Measurements from ENCODE around the gene PRKAG2. TPM values are rescaled to one million over a fixed set of nuclear protein-coding genes. Genes with fewer than 3 reads are reported as not detected.

Gene PRKAG2
- total RNA-seq, 1 donor from 2014 or later = 17.9 TPM

DNA sequence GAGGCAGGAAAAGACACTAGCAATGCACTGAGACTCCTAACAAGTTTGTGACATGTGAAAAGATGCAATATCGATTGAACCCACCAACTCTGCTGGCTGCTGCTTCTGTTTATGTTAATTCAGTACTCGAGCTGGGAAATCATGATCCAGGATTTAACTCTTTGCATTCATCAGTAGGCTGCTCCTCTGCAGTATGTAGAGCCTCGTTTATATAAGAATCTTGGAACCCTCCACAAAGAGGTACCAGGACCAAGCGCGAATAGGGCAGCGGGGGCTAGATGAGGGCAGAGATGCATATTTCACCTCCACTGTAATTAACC is 7.8 kb downstream of the PRKAG2 start:
- H3K27me3 Mint-ChIP-seq = peaks cover 6% of the 10 kb centered on the region
- no peak for DNase-seq (ENCODE audit: extremely low spot score, unreplicated experiment)

DNA sequence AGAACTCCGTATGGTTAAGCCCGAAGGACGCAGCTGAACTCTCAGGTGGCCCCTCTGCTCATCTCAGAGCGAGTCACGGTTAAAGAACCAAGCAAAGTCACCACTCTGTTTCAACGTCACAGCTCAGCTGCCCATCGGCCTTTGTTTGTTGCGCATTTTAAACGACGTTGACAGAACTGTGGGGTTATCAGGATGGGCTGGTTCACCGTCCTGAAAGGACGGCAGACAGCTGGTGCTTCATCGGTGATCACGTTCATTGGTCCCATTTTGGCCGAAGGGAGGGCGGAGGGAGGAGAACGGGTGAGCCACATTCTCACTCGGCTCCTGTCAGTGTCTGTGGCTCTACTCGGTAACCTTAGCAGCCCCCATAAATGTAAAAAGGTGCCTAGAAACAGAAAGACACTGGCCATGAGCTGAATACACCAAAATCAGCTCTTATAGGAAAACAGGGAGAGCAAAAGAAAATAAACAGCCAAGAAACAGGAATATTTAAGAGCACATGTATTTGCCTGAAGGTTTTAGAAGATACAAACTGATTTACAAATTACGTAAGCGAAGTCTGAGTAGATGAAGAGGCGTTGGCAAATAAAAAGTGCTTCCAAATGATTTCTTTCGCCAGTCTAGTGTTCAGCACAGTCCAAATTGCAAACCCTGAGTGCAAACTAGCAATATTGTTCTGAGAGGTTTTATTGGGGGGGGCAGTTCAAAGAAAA is 8.4 kb downstream of the PRKAG2 start:
- Mint-ChIP-seq H3K9me3 (no peaks in the 10 kb centered on the region), H3K27ac (peak overlapping the region; percentile 40), H3K27me3 (peaks cover 6% of the 10 kb centered on the region), H3K4me3 (no peak overlapping the region), H3K36me3 (no peaks in the 10 kb centered on the region), H3K4me1 (ENCODE audit: unreplicated experiment) (peaks cover 12% of the 10 kb centered on the region)
- TF ChIP-seq, protein P1, sequence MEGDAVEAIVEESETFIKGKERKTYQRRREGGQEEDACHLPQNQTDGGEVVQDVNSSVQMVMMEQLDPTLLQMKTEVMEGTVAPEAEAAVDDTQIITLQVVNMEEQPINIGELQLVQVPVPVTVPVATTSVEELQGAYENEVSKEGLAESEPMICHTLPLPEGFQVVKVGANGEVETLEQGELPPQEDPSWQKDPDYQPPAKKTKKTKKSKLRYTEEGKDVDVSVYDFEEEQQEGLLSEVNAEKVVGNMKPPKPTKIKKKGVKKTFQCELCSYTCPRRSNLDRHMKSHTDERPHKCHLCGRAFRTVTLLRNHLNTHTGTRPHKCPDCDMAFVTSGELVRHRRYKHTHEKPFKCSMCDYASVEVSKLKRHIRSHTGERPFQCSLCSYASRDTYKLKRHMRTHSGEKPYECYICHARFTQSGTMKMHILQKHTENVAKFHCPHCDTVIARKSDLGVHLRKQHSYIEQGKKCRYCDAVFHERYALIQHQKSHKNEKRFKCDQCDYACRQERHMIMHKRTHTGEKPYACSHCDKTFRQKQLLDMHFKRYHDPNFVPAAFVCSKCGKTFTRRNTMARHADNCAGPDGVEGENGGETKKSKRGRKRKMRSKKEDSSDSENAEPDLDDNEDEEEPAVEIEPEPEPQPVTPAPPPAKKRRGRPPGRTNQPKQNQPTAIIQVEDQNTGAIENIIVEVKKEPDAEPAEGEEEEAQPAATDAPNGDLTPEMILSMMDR (conservative IDR thresholded peaks at IDR 0.05) = no peak
- DNase-seq (ENCODE audit: extremely low spot score, unreplicated experiment) = no peak

More for the DNA sequence above, 7.8 kb downstream of the PRKAG2 start:
- no peaks in the 10 kb centered on the region for H3K36me3 Mint-ChIP-seq
- H3K4me1 Mint-ChIP-seq (ENCODE audit: unreplicated experiment) = peaks cover 12% of the 10 kb centered on the region
- no peak overlapping the region for H3K4me3 Mint-ChIP-seq
- TF ChIP-seq, protein P1 (conservative IDR thresholded peaks at IDR 0.05) = no peak
- H3K27ac Mint-ChIP-seq = no peak overlapping the region
- H3K9me3 Mint-ChIP-seq = no peaks in the 10 kb centered on the region

DNA sequence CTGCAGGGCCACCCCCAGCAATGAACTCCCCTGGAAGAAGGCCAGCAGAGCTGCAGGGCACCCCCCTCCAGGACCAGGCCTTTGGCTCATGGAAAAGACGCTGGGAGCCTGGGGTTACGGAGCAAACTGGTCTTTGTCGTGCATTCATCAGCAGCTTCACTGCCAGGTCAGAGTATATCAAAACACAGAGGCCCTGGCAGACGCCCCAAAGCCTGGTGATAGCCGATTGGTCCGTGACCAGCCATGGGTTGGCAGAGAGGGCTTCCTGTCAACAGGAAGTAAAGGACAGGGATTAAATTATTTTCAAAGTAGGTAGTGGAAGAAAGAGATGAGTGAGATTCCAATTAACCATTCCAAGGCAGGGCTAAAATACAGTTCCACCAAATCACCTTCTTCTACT is 9.0 kb downstream of the PRKAG2 start:
- peak overlapping the region; percentile 40 for H3K27ac Mint-ChIP-seq
- H3K9me3 Mint-ChIP-seq = no peaks in the 10 kb centered on the region
- DNase-seq (ENCODE audit: extremely low spot score, unreplicated experiment) = no peak

DNA sequence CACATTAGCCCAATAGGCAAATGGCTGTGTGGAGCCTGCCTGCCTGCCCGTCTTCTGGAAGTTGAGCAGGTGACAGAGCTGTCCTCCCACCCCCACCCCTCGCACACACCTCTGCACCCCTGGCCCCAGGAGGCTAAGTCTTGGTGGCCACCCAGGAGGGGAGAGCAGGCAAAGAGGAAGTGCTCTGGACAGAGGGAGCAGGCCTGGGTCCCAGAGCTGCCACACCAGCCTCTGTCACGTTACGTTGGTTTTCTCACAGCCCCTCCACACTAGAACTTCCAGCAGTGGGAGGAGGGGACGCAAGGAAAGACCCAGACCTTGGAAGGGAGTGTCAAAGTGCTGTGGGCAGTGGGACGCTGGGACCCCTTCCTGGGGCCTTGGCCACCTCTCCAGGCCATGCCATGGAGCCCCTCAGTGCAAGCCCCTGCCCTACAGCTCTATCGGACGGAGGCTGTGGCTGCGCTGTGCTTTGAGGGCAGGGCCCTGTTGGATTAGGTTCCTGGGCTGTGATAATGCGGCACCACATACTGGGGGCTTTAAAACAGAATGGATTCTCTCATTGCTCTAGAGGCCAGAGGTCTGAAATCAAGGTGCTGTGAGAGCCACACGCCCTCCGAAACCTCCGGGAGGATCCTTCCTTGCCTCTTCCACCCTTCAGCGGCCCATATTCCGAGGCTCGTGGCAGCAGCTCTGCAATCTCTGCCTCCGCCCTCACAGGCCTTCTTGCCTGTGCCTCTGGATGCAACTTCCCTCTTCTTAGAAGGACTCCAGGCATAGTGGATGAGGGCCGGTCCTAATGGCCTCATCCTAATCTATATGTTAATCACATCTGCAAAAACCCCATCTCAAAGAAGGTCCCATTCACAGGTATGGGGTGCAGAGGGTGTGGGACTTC is 9.9 kb downstream of the PRKAG2 start:
- TF ChIP-seq, protein P1 (conservative IDR thresholded peaks at IDR 0.05) = no peak
- H3K4me3 Mint-ChIP-seq = no peak overlapping the region
- peaks cover 12% of the 10 kb centered on the region for H3K4me1 Mint-ChIP-seq (ENCODE audit: unreplicated experiment)
- H3K27ac Mint-ChIP-seq = no peak overlapping the region
- peaks cover 2% of the 10 kb centered on the region for H3K27me3 Mint-ChIP-seq
- no peaks in the 10 kb centered on the region for H3K9me3 Mint-ChIP-seq
- no peak for DNase-seq (ENCODE audit: extremely low spot score, unreplicated experiment)
- no peaks in the 10 kb centered on the region for H3K36me3 Mint-ChIP-seq

More for the DNA sequence above, 9.0 kb downstream of the PRKAG2 start:
- no peak overlapping the region for H3K4me3 Mint-ChIP-seq
- H3K36me3 Mint-ChIP-seq = no peaks in the 10 kb centered on the region
- TF ChIP-seq, protein P1 (conservative IDR thresholded peaks at IDR 0.05) = no peak
- peaks cover 2% of the 10 kb centered on the region for H3K27me3 Mint-ChIP-seq
- peaks cover 12% of the 10 kb centered on the region for H3K4me1 Mint-ChIP-seq (ENCODE audit: unreplicated experiment)

DNA sequence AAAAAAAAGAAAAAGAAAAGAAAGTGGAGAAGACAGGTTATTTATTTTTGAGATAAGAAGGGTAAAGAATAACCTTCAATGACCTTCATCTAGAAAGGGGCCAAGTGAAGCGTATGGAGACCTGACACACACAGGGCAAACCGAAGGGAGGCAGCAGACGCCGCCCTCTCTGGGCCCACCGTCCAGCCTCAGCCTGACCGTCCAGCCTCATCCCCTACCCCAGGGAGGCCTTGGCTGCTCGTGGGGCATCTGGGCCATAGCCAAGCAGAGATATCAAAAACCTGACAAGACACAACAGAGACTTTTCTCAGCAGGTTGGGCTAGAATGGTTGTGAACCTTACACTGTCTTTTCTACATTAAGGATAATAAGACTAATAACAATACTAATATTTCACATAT is 10.9 kb downstream of the PRKAG2 start:
- H3K4me3 Mint-ChIP-seq = no peak overlapping the region
- no peak overlapping the region for H3K27ac Mint-ChIP-seq
- H3K9me3 Mint-ChIP-seq = no peaks in the 10 kb centered on the region
- peaks cover 2% of the 10 kb centered on the region for H3K27me3 Mint-ChIP-seq
- peaks cover 12% of the 10 kb centered on the region for H3K4me1 Mint-ChIP-seq (ENCODE audit: unreplicated experiment)
- no peaks in the 10 kb centered on the region for H3K36me3 Mint-ChIP-seq
- DNase-seq (ENCODE audit: extremely low spot score, unreplicated experiment) = no peak
- TF ChIP-seq, protein P1 (conservative IDR thresholded peaks at IDR 0.05) = no peak

Measured in type B pancreatic cell (in vitro differentiated cells).